ENCODE measurements around the gene ATP8B1.

- TF ChIP-seq, protein P1, sequence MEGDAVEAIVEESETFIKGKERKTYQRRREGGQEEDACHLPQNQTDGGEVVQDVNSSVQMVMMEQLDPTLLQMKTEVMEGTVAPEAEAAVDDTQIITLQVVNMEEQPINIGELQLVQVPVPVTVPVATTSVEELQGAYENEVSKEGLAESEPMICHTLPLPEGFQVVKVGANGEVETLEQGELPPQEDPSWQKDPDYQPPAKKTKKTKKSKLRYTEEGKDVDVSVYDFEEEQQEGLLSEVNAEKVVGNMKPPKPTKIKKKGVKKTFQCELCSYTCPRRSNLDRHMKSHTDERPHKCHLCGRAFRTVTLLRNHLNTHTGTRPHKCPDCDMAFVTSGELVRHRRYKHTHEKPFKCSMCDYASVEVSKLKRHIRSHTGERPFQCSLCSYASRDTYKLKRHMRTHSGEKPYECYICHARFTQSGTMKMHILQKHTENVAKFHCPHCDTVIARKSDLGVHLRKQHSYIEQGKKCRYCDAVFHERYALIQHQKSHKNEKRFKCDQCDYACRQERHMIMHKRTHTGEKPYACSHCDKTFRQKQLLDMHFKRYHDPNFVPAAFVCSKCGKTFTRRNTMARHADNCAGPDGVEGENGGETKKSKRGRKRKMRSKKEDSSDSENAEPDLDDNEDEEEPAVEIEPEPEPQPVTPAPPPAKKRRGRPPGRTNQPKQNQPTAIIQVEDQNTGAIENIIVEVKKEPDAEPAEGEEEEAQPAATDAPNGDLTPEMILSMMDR (conservative IDR thresholded peaks at IDR 0.05; ENCODE audit: low read depth in 2 of 2): no peak
- TF ChIP-seq EZH2 (IDR thresholded peaks at IDR 0.05; ENCODE audit: low read depth, unreplicated experiment) (no peak), POLR2AphosphoS5 (IDR thresholded peaks at IDR 0.05; ENCODE audit: low read depth) (no peak)
These were observed 28.7 kb upstream of the ATP8B1 start for GRCh38 chr18:57831597-57832377.
